Karpas-422 (cell line): ENCODE measurements around the gene KCNJ11. TPM values are rescaled to one million over a fixed set of nuclear protein-coding genes. Genes with fewer than 3 reads are reported as not detected.

Experiments
- DNase-seq: peaks from one replicate; pipeline ENCODE4 v3.0.0-alpha.2; 2015
- H2AFZ ChIP-seq: fragments of 200-600 bp; sonication (generic); 2 replicates; pipeline ENCODE4 v1.6.1; 2014; ENCODE audit warnings: antibody characterized with exemption, low read length, mixed read lengths
- H3K27ac ChIP-seq: fragments of 200-600 bp; sonication (generic); 2 replicates; pipeline ENCODE4 v1.5.1; 2014; ENCODE audit warnings: mild to moderate bottlenecking, low read length, moderate library complexity
- H3K27me3 ChIP-seq: fragments of 200-600 bp; sonication (generic); 2 replicates; pipeline ENCODE4 v1.6.1; 2014; ENCODE audit warnings: low read length, mixed read lengths
- H3K36me3 ChIP-seq: fragments of 200-600 bp; sonication (generic); 2 replicates; pipeline ENCODE4 v1.6.1; 2014; ENCODE audit warnings: low read length, mixed read lengths; ENCODE audit not compliant: insufficient read depth
- H3K4me1 ChIP-seq: fragments of 200-600 bp; sonication (generic); 2 replicates; pipeline ENCODE4 v1.6.1; 2014; ENCODE audit warnings: mild to moderate bottlenecking, low read length, mixed read lengths
- H3K4me2 ChIP-seq: fragments of 200-600 bp; sonication (generic); 2 replicates; pipeline ENCODE4 v1.6.1; 2014; ENCODE audit warnings: low read length, low read depth, mild to moderate bottlenecking; ENCODE audit not compliant: poor library complexity, severe bottlenecking
- H3K4me3 ChIP-seq: fragments of 200-600 bp; sonication (generic); 2 replicates; pipeline ENCODE4 v1.5.1; 2014; ENCODE audit warnings: mild to moderate bottlenecking, antibody characterized with exemption, low read length, mixed read lengths
- H3K79me2 ChIP-seq: fragments of 200-600 bp; sonication (generic); 2 replicates; pipeline ENCODE4 v1.6.1; 2014; ENCODE audit warnings: mild to moderate bottlenecking, low read length, mixed read lengths
- H3K9ac ChIP-seq: fragments of 200-600 bp; sonication (generic); 2 replicates; pipeline ENCODE4 v1.6.0; 2014; ENCODE audit warnings: low read length
- H3K9me2 ChIP-seq: fragments of 200-600 bp; sonication (generic), shearing (Covaris generic); replicated peaks from 2 replicates; pipeline ENCODE4 v1.6.0; 2014; ENCODE audit warnings: mild to moderate bottlenecking, low read length, moderate library complexity; ENCODE audit not compliant: insufficient read depth
- H3K9me3 ChIP-seq: fragments of 300-700, 200-600 bp; sonication (generic); 2 replicates; pipeline ENCODE4 v1.6.1; 2014; ENCODE audit warnings: low read length, mixed read lengths
- H4K20me1 ChIP-seq: fragments of 200-600 bp; sonication (generic); 2 replicates; pipeline ENCODE4 v1.6.1; 2014; ENCODE audit warnings: mild to moderate bottlenecking, antibody characterized with exemption, low read length, low read depth; ENCODE audit not compliant: insufficient read depth
- total RNA-seq: library from RNA; depleted of rRNA; stranded (reverse); fragments of >200 nt; shearing (Covaris generic); gene quantifications from 2 replicates; pipeline ENCODE4 v1.2.3, GENCODE V29; 2014; ENCODE audit warnings: low replicate concordance

The KCNJ11 gene
- total RNA-seq, 1 experiment from 2014 or later: 0.26 TPM

DNA sequence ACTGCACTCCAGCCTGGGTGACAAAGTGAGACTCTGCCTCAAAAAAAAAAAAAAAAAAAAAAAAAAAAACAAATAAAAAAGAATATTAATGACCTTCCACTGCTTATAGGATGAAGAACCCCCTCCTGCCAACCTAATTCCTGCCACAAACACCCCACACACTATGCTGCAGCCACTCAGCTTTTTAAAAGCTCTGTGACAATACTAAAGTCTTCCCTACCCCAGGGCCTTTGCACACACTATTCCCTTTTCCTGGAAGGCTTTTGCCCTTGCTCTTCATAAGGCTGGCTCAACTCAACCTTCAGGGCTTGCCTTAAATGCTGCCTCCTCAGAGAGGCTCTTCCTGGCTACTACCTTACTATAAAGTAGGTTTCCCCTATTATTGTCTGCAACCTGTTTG is 10.8 kb upstream of the KCNJ11 start:
- H3K27me3 ChIP-seq: no peaks in the 10 kb centered on the region
- no peak overlapping the region for H2AFZ ChIP-seq
- no peak for DNase-seq
- no peak overlapping the region for H3K4me3 ChIP-seq
- no peak overlapping the region for H3K4me2 ChIP-seq
- H3K9me2 ChIP-seq: no peaks in the 10 kb centered on the region
- H3K36me3 ChIP-seq: no peaks in the 10 kb centered on the region
- no peaks in the 10 kb centered on the region for H3K9me3 ChIP-seq
- H4K20me1 ChIP-seq: no peaks in the 10 kb centered on the region
- H3K27ac ChIP-seq: no peak overlapping the region
- H3K79me2 ChIP-seq: no peaks in the 10 kb centered on the region
- no peak overlapping the region for H3K9ac ChIP-seq
- H3K4me1 ChIP-seq: peaks cover 13% of the 10 kb centered on the region

DNA sequence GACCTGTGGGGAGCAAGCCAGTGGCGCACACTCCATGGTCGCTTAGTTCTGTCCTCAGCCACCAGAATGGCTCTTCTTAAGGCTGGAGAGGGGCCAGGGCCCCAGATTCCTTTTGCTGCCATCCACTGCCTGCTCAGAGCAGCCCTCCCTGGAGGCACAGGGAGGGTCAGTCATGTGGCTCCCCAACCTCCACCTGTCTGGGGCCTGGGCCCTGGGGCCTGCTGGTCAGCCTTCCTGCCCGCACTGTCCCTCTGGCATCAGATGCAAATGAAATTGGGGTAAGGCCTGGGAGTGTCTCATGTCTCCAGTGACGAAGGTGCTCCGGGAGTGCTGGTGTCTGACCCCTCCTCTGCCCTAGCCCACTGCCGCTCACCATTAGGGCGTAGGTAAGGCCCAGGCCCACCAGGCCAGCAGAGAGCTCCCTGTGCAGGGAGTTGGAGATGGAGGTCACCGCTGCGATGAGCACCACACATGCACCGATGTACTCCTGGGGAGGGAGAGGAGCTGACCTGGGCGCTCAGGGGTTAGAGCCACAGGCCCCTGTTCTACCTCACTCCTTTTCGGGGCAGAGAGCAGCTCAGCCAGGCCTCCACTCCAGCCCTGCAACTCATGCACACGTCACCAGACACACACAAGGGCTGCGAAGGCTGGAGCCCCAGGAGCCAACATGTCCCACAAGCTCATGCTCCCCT is 9.0 kb upstream of the KCNJ11 start:
- H3K36me3 ChIP-seq: no peaks in the 10 kb centered on the region
- no peaks in the 10 kb centered on the region for H3K9me3 ChIP-seq
- no peak overlapping the region for H3K27ac ChIP-seq
- H4K20me1 ChIP-seq: no peaks in the 10 kb centered on the region
- no peak overlapping the region for H3K4me2 ChIP-seq
- H3K27me3 ChIP-seq: no peaks in the 10 kb centered on the region
- H3K4me3 ChIP-seq: no peak overlapping the region
- peaks cover 13% of the 10 kb centered on the region for H3K4me1 ChIP-seq
- DNase-seq: no peak
- H3K9ac ChIP-seq: no peak overlapping the region
- no peaks in the 10 kb centered on the region for H3K79me2 ChIP-seq
- H3K9me2 ChIP-seq: no peaks in the 10 kb centered on the region
- no peak overlapping the region for H2AFZ ChIP-seq

DNA sequence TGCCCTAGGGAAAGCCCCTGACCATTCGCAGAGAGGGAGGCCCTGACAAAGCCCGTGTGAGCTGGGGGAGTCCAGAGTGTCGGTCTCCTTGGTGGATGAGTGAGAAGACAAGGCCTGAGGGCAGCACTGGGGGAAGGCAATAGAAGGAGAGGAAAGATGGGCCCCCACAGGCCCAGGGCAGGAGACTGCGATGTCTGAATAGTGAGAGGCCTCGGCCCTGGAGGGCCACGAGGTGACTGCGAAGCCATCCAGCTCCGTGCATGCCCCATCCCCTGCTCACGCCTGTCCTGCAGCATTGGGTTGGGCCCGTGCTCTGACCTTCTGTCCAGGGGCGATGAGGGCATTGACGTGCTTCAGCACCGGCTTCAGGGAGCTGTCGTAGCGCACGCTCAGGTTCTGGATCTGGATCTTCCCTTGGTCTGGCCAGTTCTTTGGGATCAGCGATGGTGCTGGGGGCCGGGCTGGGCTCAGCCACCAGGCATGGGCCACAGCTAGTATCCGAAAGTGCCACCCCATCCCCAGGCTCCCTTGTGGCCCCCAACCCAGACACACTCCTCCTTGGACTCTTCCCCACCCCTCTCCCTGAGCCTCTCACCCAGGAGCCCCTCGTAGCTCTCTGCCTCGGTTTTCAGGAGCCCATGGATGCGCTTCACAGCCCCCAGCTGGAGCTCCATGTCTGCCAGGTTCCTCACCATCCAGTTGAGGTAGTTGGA is 8.3 kb upstream of the KCNJ11 start:
- no peaks in the 10 kb centered on the region for H3K27me3 ChIP-seq
- H3K79me2 ChIP-seq: no peaks in the 10 kb centered on the region

DNA sequence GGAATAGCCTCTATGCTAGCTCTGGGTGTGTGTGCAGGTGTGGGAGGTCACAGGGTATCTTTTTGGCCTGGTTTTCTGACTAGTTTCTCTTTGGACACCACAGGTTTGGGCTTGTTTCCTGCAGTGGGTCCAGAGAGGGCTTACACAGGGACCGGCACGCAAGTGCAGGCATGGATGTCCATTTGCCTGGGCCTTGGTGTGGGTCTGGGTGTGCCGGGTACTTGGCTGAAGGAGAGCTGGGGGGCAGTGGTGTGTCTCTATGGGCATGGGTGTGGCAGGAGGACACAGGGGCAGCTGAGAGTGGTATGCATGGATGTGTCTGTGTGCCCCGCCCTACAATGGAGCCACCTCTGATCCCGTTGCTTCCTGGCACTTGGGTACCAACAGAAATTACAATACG is 7.5 kb upstream of the KCNJ11 start:
- Histone ChIP-seq H3K9me2 (no peaks in the 10 kb centered on the region), H3K4me3 (no peak overlapping the region), H3K36me3 (no peaks in the 10 kb centered on the region), H4K20me1 (no peaks in the 10 kb centered on the region), H2AFZ (no peak overlapping the region), H3K4me2 (no peak overlapping the region), H3K79me2 (no peaks in the 10 kb centered on the region), H3K27me3 (no peaks in the 10 kb centered on the region), H3K9ac (no peak overlapping the region), H3K27ac (no peak overlapping the region), H3K9me3 (no peaks in the 10 kb centered on the region), H3K4me1 (peaks cover 26% of the 10 kb centered on the region)
- DNase-seq: no peak

More for the DNA sequence above, 8.3 kb upstream of the KCNJ11 start:
- Histone ChIP-seq H3K36me3 (no peaks in the 10 kb centered on the region), H4K20me1 (no peaks in the 10 kb centered on the region), H2AFZ (no peak overlapping the region), H3K9me2 (no peaks in the 10 kb centered on the region), H3K9me3 (no peaks in the 10 kb centered on the region), H3K4me2 (no peak overlapping the region), H3K4me1 (peaks cover 20% of the 10 kb centered on the region), H3K9ac (no peak overlapping the region), H3K4me3 (no peak overlapping the region), H3K27ac (no peak overlapping the region)
- no peak for DNase-seq

DNA sequence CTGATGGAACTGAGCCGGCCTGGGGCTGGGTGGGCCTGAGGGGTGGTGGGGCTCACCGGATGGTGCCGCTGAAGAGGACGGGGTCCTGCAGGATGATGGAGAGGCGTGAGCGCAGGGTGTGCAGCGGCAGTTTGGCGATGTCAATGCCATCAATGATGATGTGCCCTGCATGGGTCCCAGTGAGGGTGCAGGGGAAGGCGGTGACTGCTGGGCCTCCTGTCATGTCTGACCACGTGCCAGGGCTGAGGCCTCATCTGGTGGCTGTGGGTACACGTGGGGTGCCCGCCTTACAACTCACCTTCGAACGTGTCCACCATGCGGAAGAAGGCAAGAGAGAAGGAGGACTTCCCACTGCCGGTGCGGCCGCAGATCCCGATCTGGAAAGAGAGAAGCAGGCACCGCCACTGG is 7.1 kb upstream of the KCNJ11 start:
- Histone ChIP-seq H3K79me2 (no peaks in the 10 kb centered on the region), H3K4me2 (no peak overlapping the region), H3K9me2 (no peaks in the 10 kb centered on the region), H3K36me3 (no peaks in the 10 kb centered on the region), H3K27ac (no peak overlapping the region), H3K4me3 (no peak overlapping the region), H2AFZ (no peak overlapping the region), H3K4me1 (peaks cover 23% of the 10 kb centered on the region), H3K27me3 (no peaks in the 10 kb centered on the region), H3K9ac (no peak overlapping the region), H4K20me1 (no peaks in the 10 kb centered on the region), H3K9me3 (no peaks in the 10 kb centered on the region)
- DNase-seq: no peak

DNA sequence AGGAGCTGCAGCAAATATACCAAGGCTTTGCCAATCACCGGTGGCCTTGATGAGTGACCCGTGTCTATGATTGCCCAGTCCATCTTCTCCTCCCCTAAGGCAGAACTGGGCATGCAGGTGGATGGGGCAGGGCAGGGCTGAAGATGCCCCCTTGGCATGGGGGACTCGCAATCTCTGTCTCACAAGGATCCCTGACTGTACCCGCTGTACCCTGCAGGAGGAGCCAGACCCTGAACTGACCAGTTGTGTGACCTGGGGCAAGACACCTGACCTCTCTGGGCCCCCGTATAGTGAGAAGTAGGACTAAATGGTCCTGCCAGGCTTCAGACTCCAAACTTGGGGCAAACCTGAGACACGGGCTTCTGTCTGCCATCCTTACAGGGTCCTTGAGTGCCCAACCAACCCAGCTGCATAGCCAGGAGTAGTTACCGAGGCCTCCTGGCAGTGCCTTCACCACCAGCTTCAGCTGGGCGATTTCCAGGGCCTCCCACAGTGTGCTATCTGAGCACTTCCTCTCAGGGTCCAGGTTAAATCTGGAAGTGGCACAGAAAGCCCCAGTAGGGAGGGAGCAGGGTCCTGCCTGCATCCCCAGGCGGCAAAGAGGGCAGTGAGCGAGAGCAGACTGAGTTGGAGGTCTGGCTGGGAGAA is 6.4 kb upstream of the KCNJ11 start:
- no peaks in the 10 kb centered on the region for H3K27me3 ChIP-seq
- no peak overlapping the region for H2AFZ ChIP-seq
- H3K9ac ChIP-seq: no peak overlapping the region
- H3K36me3 ChIP-seq: no peaks in the 10 kb centered on the region
- no peak overlapping the region for H3K4me3 ChIP-seq
- H3K9me3 ChIP-seq: no peaks in the 10 kb centered on the region
- no peak overlapping the region for H3K27ac ChIP-seq
- H3K79me2 ChIP-seq: no peaks in the 10 kb centered on the region
- H3K4me1 ChIP-seq: peaks cover 17% of the 10 kb centered on the region
- H3K4me2 ChIP-seq: no peak overlapping the region
- H3K9me2 ChIP-seq: no peaks in the 10 kb centered on the region
- DNase-seq: no peak
- no peaks in the 10 kb centered on the region for H4K20me1 ChIP-seq

DNA sequence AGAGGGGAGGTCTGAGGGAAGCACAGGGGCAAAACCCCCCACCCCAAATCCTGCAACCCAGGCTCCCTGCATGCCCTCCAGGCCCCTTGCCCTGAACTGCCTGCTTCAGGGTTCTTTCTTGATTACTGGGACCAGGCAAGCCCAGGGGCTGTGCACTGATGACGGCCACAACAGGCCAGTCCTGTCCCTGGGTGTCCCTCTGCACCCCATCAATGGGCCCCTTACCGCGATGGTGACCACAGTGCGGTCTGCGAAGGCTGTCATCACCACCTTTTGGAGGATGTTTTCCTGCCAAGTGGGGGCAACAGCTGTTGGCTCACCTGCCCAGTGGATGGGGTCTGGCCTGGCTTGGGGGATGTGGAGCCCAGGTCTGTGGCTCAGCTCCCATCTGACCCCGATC is 5.0 kb upstream of the KCNJ11 start:
- Histone ChIP-seq H3K27ac (no peak overlapping the region), H3K9ac (no peak overlapping the region), H3K4me2 (no peak overlapping the region), H3K9me3 (no peaks in the 10 kb centered on the region), H3K27me3 (no peaks in the 10 kb centered on the region), H3K9me2 (no peaks in the 10 kb centered on the region), H3K79me2 (no peaks in the 10 kb centered on the region), H3K36me3 (no peaks in the 10 kb centered on the region), H4K20me1 (no peaks in the 10 kb centered on the region), H2AFZ (no peak overlapping the region), H3K4me3 (no peak overlapping the region), H3K4me1 (peaks cover 27% of the 10 kb centered on the region)
- no peak for DNase-seq

DNA sequence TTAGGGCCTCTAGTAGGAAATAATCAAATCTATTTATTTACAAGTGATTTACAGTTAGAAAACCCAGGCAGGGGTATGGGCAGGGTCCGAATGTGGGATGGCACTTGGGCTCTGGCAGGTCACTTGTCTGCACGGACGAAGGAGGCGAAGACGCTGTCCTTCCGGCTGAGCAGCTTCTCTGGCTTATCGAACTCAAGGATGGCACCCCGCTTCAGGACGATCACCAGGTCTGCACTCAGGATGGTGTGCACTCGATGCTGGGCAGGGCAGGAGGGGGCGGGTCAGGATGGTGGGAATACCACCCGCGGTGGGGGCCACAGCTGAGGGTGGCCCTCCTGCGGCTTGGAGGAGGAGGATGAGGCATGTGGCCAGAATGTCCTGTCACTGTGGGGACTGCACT is 4.4 kb upstream of the KCNJ11 start:
- Histone ChIP-seq H3K79me2 (no peaks in the 10 kb centered on the region), H3K9ac (no peak overlapping the region), H3K4me3 (no peak overlapping the region), H3K4me1 (peaks cover 27% of the 10 kb centered on the region), H3K9me2 (no peaks in the 10 kb centered on the region), H4K20me1 (no peaks in the 10 kb centered on the region), H3K4me2 (no peak overlapping the region), H3K27me3 (no peaks in the 10 kb centered on the region), H3K27ac (no peak overlapping the region), H3K9me3 (no peaks in the 10 kb centered on the region), H3K36me3 (no peaks in the 10 kb centered on the region), H2AFZ (no peak overlapping the region)
- DNase-seq: no peak
